ENCODE data around the gene SUSD4.

The SUSD4 gene

DNA sequence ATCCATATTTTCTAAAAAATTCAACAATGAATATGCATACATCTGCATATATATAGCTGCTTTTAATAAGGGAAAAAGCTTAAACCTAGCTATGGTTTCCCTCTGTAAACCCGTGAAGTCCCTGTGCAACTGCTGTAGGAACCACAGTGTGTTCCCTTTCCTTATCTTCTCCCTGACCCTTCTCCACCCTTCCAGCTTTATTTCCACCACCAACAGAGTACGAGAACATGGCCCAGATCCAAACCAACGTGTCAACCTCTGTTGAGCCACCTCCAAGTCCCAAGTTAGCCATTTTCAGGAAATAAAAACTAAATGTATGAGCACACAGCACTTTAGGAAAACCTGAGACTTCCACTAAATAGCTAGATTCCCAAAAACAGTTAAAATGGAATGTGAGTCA, 20.3 kb downstream of the SUSD4 start:
- DNase-seq (ENCODE audit: low spot score) = no peak
- ChIA-PET POLR2A (ENCODE audit: low non-redundant PET) (no interaction called here), CTCF (no interaction called here)
- no peak overlapping the region for H3K27ac ChIP-seq
- TF ChIP-seq, protein P1, sequence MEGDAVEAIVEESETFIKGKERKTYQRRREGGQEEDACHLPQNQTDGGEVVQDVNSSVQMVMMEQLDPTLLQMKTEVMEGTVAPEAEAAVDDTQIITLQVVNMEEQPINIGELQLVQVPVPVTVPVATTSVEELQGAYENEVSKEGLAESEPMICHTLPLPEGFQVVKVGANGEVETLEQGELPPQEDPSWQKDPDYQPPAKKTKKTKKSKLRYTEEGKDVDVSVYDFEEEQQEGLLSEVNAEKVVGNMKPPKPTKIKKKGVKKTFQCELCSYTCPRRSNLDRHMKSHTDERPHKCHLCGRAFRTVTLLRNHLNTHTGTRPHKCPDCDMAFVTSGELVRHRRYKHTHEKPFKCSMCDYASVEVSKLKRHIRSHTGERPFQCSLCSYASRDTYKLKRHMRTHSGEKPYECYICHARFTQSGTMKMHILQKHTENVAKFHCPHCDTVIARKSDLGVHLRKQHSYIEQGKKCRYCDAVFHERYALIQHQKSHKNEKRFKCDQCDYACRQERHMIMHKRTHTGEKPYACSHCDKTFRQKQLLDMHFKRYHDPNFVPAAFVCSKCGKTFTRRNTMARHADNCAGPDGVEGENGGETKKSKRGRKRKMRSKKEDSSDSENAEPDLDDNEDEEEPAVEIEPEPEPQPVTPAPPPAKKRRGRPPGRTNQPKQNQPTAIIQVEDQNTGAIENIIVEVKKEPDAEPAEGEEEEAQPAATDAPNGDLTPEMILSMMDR (conservative IDR thresholded peaks at IDR 0.05; ENCODE audit: low read depth) = no peak

DNA sequence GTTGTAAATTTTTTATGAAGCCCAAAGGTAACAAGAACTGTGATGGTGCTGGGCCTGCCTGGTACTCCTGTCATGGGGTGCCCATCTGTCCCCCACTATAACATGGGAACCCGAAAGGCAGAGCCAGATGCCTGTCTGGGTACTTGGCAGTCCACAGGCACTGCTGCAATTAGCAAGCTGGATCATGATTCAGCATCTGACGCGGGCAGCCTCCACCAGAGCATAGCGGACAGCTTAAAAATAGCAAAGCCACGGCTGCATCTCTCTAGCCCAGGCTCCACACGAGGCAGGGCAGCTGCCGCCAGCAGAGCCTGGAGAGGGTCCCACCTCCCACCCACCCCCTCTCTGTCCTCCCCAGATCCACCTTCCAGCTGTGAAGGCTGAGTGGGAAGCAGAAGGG, 22.9 kb downstream of the SUSD4 start:
- no peak overlapping the region for H3K27ac ChIP-seq
- no peak for DNase-seq (ENCODE audit: low spot score)
- TF ChIP-seq, protein P1 (conservative IDR thresholded peaks at IDR 0.05; ENCODE audit: low read depth) = no peak
- CTCF ChIA-PET = interaction anchor here (0.6 kb wide), 1 partner anchor 9 kb away, joined by 3 read pairs; no protein-coding TSS in a partner anchor
- POLR2A ChIA-PET (ENCODE audit: low non-redundant PET) = no interaction called here

DNA sequence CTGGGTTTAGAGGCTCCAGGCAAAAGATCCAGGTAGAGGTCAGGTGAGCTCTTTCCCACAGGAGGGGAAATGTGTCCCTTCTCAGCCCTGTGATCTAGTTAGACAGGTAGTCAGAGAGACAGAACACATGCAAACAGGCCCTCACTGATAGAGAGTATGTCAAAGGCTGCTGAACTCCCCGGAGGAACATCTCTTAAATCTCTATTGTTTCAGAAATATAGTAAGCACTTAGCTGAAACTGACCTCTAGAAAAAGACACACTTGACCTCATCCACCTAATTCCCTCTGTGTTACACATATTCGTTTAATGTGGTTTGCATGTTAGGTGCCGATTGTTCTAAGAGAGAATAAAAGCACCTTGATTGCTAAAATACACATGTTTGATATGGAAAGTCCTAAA, 23.3 kb downstream of the SUSD4 start:
- ChIA-PET POLR2A (ENCODE audit: low non-redundant PET) (no interaction called here), CTCF (interaction anchor here (0.6 to 1.0 kb wide), 2 partner anchors 9 to 207 kb away, joined by 3 read pairs; no protein-coding TSS in a partner anchor)
- TF ChIP-seq, protein P1 (conservative IDR thresholded peaks at IDR 0.05; ENCODE audit: low read depth) = no peak
- H3K27ac ChIP-seq = no peak overlapping the region
- DNase-seq (ENCODE audit: low spot score) = no peak

DNA sequence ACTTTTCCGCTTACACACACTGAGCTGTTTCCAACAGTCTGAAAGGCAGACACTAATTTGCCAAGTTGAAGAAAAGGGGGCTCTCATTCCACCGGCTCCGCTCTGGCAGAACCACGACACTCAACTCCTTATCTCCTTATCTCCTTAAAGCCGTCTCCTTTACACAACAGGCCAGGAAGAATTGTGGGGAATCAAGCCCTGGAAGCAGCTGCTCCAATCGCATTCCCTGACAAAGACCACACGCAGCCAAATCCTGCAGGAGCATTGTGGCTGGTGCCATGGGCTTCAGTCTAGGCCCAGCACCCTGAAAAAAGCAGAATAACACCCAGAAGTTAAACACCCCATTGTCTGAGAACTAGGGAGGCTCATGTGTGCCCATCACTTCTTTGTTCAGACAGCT, 24.1 kb downstream of the SUSD4 start:
- ChIA-PET CTCF (interaction anchor here (1.0 kb wide), 1 partner anchor 206 kb away, joined by 3 read pairs; no protein-coding TSS in a partner anchor), POLR2A (ENCODE audit: low non-redundant PET) (no interaction called here)
- DNase-seq (ENCODE audit: low spot score) = no peak
- no peak overlapping the region for H3K27ac ChIP-seq
- TF ChIP-seq, protein P1 (conservative IDR thresholded peaks at IDR 0.05; ENCODE audit: low read depth) = no peak

DNA sequence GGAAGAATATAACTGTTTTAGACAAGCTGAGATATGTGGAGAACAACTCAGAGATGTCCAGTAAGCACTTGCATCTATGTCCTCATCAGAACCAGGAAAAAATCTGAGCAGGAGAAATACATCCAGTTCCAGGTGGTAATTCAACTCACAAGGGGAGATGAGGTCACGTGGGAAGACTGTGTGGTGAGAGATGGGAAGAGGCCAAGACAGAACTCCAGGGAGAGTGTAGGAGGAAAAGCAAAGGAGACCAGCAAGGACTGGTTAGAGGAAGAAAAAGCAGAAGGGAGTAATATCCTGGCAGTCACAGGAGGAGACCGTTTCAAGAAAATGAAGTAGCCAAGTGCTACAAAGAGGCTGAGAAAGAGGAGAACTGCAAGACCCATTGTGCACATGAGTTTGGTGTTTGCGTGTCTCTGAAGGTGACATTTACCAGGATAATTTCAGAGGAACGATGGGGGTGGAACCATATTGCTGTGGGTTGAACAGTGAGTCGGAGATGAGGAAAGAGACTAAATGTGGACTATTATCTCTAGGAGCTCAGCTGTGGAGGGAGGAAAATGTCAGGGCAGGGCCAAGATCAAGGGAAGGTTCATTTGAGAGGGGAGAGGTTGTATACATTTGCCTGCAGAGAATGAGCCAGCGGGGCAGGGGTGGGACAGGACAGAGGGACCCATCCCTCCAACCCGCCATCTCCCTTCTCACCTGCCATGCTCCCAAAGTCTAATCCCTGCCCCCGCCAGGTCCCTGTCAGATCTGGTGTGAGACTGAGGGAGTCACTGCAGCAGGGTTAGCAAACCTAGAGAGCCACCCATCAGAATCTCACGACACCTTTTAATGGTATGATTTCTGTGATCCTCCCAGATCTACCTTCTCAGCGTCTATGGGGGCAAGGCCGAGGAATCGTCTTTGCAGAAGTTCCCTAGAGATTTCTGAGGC, 24.9 kb downstream of the SUSD4 start:
- DNase-seq (ENCODE audit: low spot score) = no peak
- ChIA-PET POLR2A (ENCODE audit: low non-redundant PET) (no interaction called here), CTCF (no interaction called here)

DNA sequence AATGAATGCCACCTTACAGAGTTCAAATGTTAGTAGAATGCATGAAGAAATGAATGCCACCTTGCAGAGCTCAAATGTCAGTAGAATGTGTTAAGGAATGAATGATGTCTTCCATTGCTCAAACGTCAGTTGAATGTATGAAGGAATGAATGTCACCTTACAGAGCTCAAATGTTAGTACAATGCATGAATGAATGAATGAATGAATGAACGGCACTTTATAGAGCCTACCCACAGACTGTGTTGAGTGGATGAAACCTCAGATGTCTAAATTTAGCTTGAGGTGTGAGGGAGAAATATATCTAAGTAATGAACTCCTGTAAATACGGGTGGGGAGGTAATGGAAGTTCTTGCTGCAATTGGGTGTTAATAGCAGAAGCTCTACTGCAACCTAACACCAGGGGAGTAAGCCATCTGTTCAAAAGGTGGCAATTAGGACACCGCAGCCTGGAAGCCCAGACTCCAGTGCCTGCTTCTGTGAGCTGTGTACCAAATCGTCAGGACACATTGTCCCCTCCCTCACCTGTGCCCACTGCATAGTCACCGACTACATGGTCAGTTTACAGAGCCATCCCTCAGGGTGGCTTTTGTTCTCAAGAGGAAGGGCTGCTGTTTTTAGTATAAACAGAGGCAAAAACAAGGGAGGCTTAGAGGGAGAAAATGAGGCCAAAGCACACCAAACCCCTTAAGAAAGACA, 26.7 kb downstream of the SUSD4 start:
- ChIA-PET POLR2A (ENCODE audit: low non-redundant PET) (no interaction called here), CTCF (no interaction called here)
- H3K27ac ChIP-seq = no peak overlapping the region
- TF ChIP-seq, protein P1 (conservative IDR thresholded peaks at IDR 0.05; ENCODE audit: low read depth) = no peak
- no peak for DNase-seq (ENCODE audit: low spot score)

More for the DNA sequence above, 24.9 kb downstream of the SUSD4 start:
- TF ChIP-seq, protein P1 (conservative IDR thresholded peaks at IDR 0.05; ENCODE audit: low read depth) = no peak
- H3K27ac ChIP-seq = no peak overlapping the region

Data from RWPE1 (cell line).